Measurements from ENCODE around the gene HBEGF.

HBEGF gene

DNA sequence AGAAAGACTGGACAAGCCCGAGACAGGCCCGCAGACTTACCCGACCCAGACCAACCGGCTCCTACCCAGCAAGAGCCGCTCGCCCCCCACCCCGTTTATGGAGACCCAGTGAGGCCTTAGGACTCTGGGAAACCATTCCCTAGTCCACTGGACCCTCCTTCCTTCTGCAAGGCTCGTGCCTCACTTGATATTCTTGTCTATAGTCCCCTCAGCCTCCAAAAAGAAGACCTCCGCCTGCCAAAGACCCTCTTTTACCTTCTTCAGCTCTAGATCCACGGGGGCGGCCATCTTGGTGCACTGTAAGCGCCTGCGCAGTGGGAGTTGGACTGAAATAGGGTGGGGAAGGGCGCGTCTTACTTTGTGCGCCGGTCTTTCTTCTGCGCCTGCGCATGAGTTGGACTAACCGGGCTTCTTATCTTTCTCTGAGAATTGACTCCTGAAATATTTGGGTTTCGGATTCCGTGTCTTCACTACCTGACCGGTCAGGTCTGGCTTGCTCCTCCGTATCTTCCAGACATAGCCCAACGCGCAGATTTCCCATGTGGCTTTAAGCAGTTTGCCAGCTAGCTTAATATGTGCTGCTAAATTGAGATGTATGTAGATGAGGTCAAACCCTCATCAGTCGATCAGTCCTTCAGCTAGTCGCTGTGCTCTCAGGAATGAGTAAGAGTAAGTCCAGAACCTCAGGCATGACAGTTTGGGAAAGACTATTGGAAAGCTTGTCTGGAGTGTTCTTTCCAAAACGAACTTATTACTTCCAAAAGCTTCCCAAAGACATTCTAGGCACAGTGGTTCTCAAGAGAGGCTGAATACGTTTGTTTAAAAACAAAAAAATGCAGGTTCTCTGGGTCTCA is 43.4 kb downstream of the HBEGF start, which contains the start of gene PFDN1:
Gene PFDN1, minus strand, starts transcription at position 316 of the 854 bp plus-strand sequence. Its CDS starts 28 bp downstream, at position 288.
- H3K27me3 ChIP-seq (ENCODE audit: control insufficient read depth, insufficient read depth, low read length), result no peaks in the 10 kb centered on the region
- peak within 1 kb of the TSS; percentile 99 for H3K4me3 ChIP-seq (ENCODE audit: low read depth, low read length)
- peak within 1 kb of the TSS; percentile 92 for H3K27ac ChIP-seq (ENCODE audit: low read depth, low read length)
- peaks cover 6% of the 10 kb centered on the region; the same call in 1 of the 2 replicates for H3K4me1 ChIP-seq (ENCODE audit: control insufficient read depth, insufficient read depth, low read length)
- H3K36me3 ChIP-seq (ENCODE audit: control insufficient read depth, insufficient read depth, low read length), result peaks cover 13% of the 10 kb centered on the region
- H3K9ac ChIP-seq (ENCODE audit: low read depth, low read length), result peak within 1 kb of the TSS; percentile 95
- H3K9me3 ChIP-seq (ENCODE audit: control insufficient read depth, insufficient read depth, low read length), result no peaks in the 10 kb centered on the region

GRCh38 chr5:140301136-140301535 is 45.3 kb downstream of the HBEGF start:
- no peak overlapping the region for H3K27ac ChIP-seq (ENCODE audit: low read depth, low read length)
- peaks cover 22% of the 10 kb centered on the region; the same call in 1 of the 2 replicates for H3K4me1 ChIP-seq (ENCODE audit: control insufficient read depth, insufficient read depth, low read length)
- H3K9me3 ChIP-seq (ENCODE audit: control insufficient read depth, insufficient read depth, low read length), result no peaks in the 10 kb centered on the region
- no peak overlapping the region for H3K9ac ChIP-seq (ENCODE audit: low read depth, low read length)
- H3K36me3 ChIP-seq (ENCODE audit: control insufficient read depth, insufficient read depth, low read length), result peaks cover 18% of the 10 kb centered on the region
- no peak overlapping the region for H3K4me3 ChIP-seq (ENCODE audit: low read depth, low read length)
- H3K27me3 ChIP-seq (ENCODE audit: control insufficient read depth, insufficient read depth, low read length), result no peaks in the 10 kb centered on the region

DNA sequence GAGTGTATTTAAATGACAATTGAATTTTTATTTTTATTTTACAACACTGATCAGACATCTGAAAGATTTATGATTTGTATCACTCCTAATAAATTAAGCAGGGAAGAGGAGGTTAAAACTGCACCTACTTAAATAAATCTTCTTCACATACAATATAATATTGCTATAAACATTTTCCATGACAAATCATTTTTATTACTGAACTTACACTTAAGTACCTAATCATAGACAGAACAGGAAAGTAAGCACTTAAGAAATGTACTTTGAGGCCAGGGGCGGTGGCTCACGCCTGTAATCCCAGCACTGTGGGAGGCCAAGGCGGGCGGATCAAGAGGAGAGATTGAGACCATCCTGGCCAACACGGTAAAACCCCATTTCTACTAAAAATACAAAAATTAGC is 47.3 kb downstream of the HBEGF start:
- Histone ChIP-seq H3K4me1 (ENCODE audit: control insufficient read depth, insufficient read depth, low read length) (peaks cover 39% of the 10 kb centered on the region; the same call in 1 of the 2 replicates), H3K4me3 (ENCODE audit: low read depth, low read length) (no peak overlapping the region), H3K9me3 (ENCODE audit: control insufficient read depth, insufficient read depth, low read length) (no peaks in the 10 kb centered on the region), H3K9ac (ENCODE audit: low read depth, low read length) (no peak overlapping the region), H3K27ac (ENCODE audit: low read depth, low read length) (peak overlapping the region; percentile 46), H3K36me3 (ENCODE audit: control insufficient read depth, insufficient read depth, low read length) (peaks cover 18% of the 10 kb centered on the region), H3K27me3 (ENCODE audit: control insufficient read depth, insufficient read depth, low read length) (no peaks in the 10 kb centered on the region)

DNA sequence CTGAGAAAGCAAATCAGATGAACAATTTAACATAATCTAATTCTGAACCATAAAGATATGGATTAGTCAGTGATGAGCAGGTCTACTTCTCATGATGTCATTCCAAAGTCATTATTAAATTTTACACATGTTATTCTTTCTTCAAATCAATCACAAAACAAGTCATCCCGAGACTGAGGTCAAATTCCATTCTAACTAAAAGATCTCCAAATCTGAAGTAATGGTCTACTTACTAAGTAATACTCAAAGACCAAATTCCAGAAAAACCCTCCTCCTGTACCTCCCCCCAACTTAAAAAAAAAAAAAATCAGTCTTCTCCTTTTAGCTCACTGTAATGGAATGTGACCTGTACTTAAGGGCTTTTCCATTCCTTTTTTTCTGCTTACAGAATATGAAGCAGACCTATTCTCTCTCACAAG is 48.2 kb downstream of the HBEGF start:
- Histone ChIP-seq H3K9ac (ENCODE audit: low read depth, low read length) (no peak overlapping the region), H3K9me3 (ENCODE audit: control insufficient read depth, insufficient read depth, low read length) (no peaks in the 10 kb centered on the region), H3K27me3 (ENCODE audit: control insufficient read depth, insufficient read depth, low read length) (no peaks in the 10 kb centered on the region), H3K27ac (ENCODE audit: low read depth, low read length) (peak overlapping the region; percentile 46), H3K4me1 (ENCODE audit: control insufficient read depth, insufficient read depth, low read length) (peaks cover 47% of the 10 kb centered on the region; the same call in 1 of the 2 replicates), H3K36me3 (ENCODE audit: control insufficient read depth, insufficient read depth, low read length) (peaks cover 18% of the 10 kb centered on the region), H3K4me3 (ENCODE audit: low read depth, low read length) (peak overlapping the region; percentile 33; the same call in 1 of the 2 replicates)

DNA sequence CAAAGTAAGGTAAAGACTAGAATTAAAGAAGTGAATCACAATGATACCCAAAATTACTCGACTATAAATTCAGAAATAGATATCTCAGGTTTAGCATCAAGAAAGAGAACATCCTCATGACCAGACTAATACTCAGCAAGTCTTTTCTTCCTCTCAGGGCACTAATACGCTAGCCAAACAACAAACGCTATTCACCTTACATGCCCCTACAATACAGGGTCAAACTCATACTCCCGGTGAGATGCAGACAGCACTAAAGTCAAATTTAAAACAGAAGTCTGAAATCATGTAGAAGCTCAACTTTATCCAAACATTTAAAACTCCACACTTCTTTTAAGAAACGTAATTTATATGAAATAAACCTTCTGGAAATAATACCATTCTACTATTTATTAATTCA is 49.1 kb downstream of the HBEGF start:
- H3K4me3 ChIP-seq (ENCODE audit: low read depth, low read length), result no peak overlapping the region
- no peaks in the 10 kb centered on the region for H3K27me3 ChIP-seq (ENCODE audit: control insufficient read depth, insufficient read depth, low read length)
- H3K4me1 ChIP-seq (ENCODE audit: control insufficient read depth, insufficient read depth, low read length), result peaks cover 50% of the 10 kb centered on the region; the same call in 1 of the 2 replicates
- H3K9ac ChIP-seq (ENCODE audit: low read depth, low read length), result no peak overlapping the region
- peaks cover 18% of the 10 kb centered on the region for H3K36me3 ChIP-seq (ENCODE audit: control insufficient read depth, insufficient read depth, low read length)
- H3K9me3 ChIP-seq (ENCODE audit: control insufficient read depth, insufficient read depth, low read length), result no peaks in the 10 kb centered on the region
- H3K27ac ChIP-seq (ENCODE audit: low read depth, low read length), result no peak overlapping the region

DNA sequence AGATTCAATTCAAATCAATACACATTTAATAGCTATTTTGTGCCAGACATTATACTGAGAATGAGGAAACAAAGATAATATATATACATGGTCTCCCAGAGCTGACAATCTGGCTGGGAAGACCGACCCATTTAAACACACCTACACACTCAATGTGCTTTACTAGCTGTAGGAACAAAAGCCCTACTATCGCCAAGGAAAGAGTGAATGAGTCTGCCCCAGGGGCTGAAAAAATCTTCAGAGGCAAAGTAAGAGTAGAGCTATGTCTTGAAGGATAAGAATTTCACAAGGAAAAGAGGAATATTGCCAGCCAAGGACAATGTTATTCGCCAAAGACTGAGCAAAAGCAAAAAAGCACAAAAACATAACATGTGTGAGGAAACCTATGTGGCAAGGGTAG is 50.1 kb downstream of the HBEGF start:
- Histone ChIP-seq H3K9ac (ENCODE audit: low read depth, low read length) (no peak overlapping the region), H3K27me3 (ENCODE audit: control insufficient read depth, insufficient read depth, low read length) (no peaks in the 10 kb centered on the region), H3K36me3 (ENCODE audit: control insufficient read depth, insufficient read depth, low read length) (peaks cover 18% of the 10 kb centered on the region), H3K9me3 (ENCODE audit: control insufficient read depth, insufficient read depth, low read length) (no peaks in the 10 kb centered on the region), H3K27ac (ENCODE audit: low read depth, low read length) (no peak overlapping the region), H3K4me1 (ENCODE audit: control insufficient read depth, insufficient read depth, low read length) (peaks cover 50% of the 10 kb centered on the region; the same call in 1 of the 2 replicates), H3K4me3 (ENCODE audit: low read depth, low read length) (no peak overlapping the region)

DNA sequence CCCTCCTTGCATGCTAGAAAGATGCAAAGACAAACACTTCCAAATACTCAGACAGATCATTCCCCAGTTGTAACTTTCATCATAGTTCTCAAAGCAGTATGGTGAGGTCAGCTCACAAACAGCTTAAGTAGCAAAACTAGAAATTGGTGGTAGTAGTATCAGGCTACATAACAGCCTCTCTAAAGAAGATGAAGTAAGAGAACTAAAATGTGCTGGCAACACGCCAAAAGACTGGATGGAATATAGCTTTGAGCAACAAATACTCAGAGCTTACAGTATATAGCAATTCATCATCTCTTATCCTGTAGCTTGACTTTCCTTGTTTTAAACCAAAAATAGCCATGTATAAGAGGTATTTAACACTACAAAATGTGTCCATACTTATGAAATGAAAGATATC is 51.0 kb downstream of the HBEGF start:
- H3K9ac ChIP-seq (ENCODE audit: low read depth, low read length), result no peak overlapping the region
- no peaks in the 10 kb centered on the region for H3K27me3 ChIP-seq (ENCODE audit: control insufficient read depth, insufficient read depth, low read length)
- no peak overlapping the region for H3K27ac ChIP-seq (ENCODE audit: low read depth, low read length)

DNA sequence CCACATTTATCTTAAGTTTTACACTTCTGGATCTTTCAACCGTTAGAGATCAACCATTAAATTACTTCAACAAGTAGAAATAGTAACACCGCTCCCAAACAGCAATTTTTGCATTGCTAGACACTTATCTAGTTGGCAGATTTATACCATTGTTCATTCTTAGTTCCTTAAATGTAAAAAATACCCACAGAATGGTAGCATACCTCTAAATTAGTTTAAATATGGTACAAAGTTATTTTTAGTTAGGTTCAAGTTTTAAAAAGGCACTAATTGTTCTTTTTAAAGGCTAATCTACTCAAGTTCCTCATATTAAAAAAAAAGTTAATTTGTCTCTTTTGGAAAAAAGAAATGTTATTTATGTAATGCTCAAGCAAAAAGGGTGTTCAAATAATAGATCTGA is 51.6 kb downstream of the HBEGF start:
- no peak overlapping the region for H3K9ac ChIP-seq (ENCODE audit: low read depth, low read length)
- H3K4me3 ChIP-seq (ENCODE audit: low read depth, low read length), result no peak overlapping the region
- H3K4me1 ChIP-seq (ENCODE audit: control insufficient read depth, insufficient read depth, low read length), result peaks cover 50% of the 10 kb centered on the region; the same call in 1 of the 2 replicates
- H3K36me3 ChIP-seq (ENCODE audit: control insufficient read depth, insufficient read depth, low read length), result peaks cover 14% of the 10 kb centered on the region
- no peaks in the 10 kb centered on the region for H3K27me3 ChIP-seq (ENCODE audit: control insufficient read depth, insufficient read depth, low read length)
- no peaks in the 10 kb centered on the region for H3K9me3 ChIP-seq (ENCODE audit: control insufficient read depth, insufficient read depth, low read length)
- H3K27ac ChIP-seq (ENCODE audit: low read depth, low read length), result no peak overlapping the region

More for the DNA sequence above, 51.0 kb downstream of the HBEGF start:
- no peak overlapping the region for H3K4me3 ChIP-seq (ENCODE audit: low read depth, low read length)
- peaks cover 50% of the 10 kb centered on the region; the same call in 1 of the 2 replicates for H3K4me1 ChIP-seq (ENCODE audit: control insufficient read depth, insufficient read depth, low read length)
- H3K9me3 ChIP-seq (ENCODE audit: control insufficient read depth, insufficient read depth, low read length), result no peaks in the 10 kb centered on the region
- H3K36me3 ChIP-seq (ENCODE audit: control insufficient read depth, insufficient read depth, low read length), result peaks cover 18% of the 10 kb centered on the region

- Histone ChIP-seq H3K9me3 (ENCODE audit: control insufficient read depth, insufficient read depth, low read length) (no peaks in the 10 kb centered on the region), H3K9ac (ENCODE audit: low read depth, low read length) (no peak overlapping the region), H3K27ac (ENCODE audit: low read depth, low read length) (no peak overlapping the region), H3K4me1 (ENCODE audit: control insufficient read depth, insufficient read depth, low read length) (peaks cover 50% of the 10 kb centered on the region; the same call in 1 of the 2 replicates), H3K36me3 (ENCODE audit: control insufficient read depth, insufficient read depth, low read length) (peaks cover 7% of the 10 kb centered on the region; the same call in 1 of the 2 replicates), H3K27me3 (ENCODE audit: control insufficient read depth, insufficient read depth, low read length) (no peaks in the 10 kb centered on the region), H3K4me3 (ENCODE audit: low read depth, low read length) (no peak overlapping the region)
Measured at GRCh38 chr5:140293849-140294100, 52.6 kb downstream of the HBEGF start.

- Histone ChIP-seq H3K4me3 (ENCODE audit: low read depth, low read length) (no peak overlapping the region), H3K27ac (ENCODE audit: low read depth, low read length) (no peak overlapping the region)
Measured at GRCh38 chr5:140293091-140293848, 53.1 kb downstream of the HBEGF start.

More at GRCh38 chr5:140293091-140293848, 53.1 kb downstream of the HBEGF start:
- H3K27me3 ChIP-seq (ENCODE audit: control insufficient read depth, insufficient read depth, low read length), result no peaks in the 10 kb centered on the region
- no peak overlapping the region for H3K9ac ChIP-seq (ENCODE audit: low read depth, low read length)
- peaks cover 47% of the 10 kb centered on the region; the same call in 1 of the 2 replicates for H3K4me1 ChIP-seq (ENCODE audit: control insufficient read depth, insufficient read depth, low read length)
- no peaks in the 10 kb centered on the region for H3K9me3 ChIP-seq (ENCODE audit: control insufficient read depth, insufficient read depth, low read length)
- H3K36me3 ChIP-seq (ENCODE audit: control insufficient read depth, insufficient read depth, low read length), result peaks cover 6% of the 10 kb centered on the region; the same call in 1 of the 2 replicates

Measured in HUES48 (cell line).